ENCODE data around the gene ZMIZ1.

The ZMIZ1 gene

DNA sequence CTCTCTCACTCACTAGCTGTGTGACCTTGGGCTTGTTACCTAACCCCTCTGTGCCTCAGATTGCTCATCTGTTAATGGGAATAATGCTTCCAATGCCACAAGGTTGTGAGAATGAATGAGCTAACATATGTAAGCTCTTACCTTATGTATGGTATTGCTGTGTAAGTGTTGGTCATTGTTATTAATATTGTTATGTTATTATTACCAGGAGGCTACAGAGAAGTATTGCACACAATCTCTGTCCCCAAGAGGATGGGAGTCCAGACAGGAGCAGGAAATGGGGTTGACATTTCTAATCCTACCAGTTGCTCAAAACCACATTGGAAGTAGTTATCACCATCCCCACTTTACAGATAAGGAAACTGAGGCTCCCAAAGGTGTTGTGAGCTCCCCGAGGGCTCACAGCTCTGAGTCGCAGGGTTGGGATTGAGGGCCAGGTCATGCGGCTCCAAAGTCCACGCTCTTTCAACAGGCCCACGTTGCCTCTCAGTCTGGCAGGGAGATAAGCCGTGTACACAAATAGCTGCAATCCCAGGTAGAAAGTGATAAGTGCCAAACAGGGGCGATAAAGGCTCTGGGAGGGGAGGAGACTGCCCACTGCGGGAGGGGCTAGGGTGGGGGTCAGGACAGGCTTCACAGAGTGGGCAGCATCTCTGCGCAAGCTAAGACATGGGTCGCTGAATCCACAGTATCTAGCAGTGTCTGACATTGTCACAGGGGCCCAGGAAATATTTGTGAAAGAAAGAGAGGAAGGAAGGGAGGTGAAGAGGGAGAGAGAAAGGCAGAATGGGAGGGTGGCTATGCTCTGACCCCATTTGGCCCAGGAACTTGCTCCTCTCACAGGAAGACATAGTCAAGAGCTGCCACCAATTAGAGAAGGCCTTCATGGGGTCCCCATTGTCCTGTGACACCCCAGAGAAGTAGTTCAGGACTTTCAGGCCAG lies 9.6 kb upstream of the ZMIZ1 start:
- Histone ChIP-seq H2AFZ (ENCODE audit: low read depth, low read length) (no peak overlapping the region), H3K27me3 (ENCODE audit: insufficient read depth, low read length) (no peaks in the 10 kb centered on the region), H3K9me3 (ENCODE audit: low read length) (no peaks in the 10 kb centered on the region), H3K4me1 (ENCODE audit: insufficient read depth, low read length) (peaks cover 16% of the 10 kb centered on the region), H3K4me3 (ENCODE audit: low read length) (no peak overlapping the region), H3K36me3 (ENCODE audit: insufficient read depth, low read length) (no peaks in the 10 kb centered on the region)

DNA sequence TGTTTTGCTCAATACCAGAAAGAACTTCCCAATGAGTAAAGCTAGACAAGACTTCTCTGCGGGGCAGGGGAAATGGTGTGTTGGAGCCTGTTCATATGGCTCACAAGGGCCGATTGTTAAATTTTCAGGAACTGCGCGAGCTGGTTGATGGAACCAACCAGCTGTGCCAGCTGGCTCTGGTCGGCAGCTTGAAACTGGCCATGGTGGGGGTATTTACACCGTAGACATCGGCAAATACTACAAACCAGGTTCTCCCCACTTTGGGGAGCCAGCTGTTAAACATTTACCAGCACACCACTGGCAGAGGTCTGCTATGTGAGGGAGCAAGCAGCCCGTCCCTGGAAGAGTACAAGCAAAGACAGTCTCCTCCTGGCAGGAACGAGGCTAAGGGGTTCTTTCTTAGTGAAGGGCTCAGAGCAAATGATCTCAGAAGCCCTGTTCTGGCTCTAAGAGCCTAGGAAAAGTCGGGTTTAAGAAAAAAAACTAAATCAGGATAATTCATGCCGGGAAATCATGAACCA lies 8.8 kb upstream of the ZMIZ1 start:
- Histone ChIP-seq H2AFZ (ENCODE audit: low read depth, low read length) (no peak overlapping the region), H3K4me3 (ENCODE audit: low read length) (no peak overlapping the region), H3K4me1 (ENCODE audit: insufficient read depth, low read length) (peaks cover 16% of the 10 kb centered on the region), H3K36me3 (ENCODE audit: insufficient read depth, low read length) (no peaks in the 10 kb centered on the region), H3K27me3 (ENCODE audit: insufficient read depth, low read length) (no peaks in the 10 kb centered on the region), H3K9me3 (ENCODE audit: low read length) (no peaks in the 10 kb centered on the region)

DNA sequence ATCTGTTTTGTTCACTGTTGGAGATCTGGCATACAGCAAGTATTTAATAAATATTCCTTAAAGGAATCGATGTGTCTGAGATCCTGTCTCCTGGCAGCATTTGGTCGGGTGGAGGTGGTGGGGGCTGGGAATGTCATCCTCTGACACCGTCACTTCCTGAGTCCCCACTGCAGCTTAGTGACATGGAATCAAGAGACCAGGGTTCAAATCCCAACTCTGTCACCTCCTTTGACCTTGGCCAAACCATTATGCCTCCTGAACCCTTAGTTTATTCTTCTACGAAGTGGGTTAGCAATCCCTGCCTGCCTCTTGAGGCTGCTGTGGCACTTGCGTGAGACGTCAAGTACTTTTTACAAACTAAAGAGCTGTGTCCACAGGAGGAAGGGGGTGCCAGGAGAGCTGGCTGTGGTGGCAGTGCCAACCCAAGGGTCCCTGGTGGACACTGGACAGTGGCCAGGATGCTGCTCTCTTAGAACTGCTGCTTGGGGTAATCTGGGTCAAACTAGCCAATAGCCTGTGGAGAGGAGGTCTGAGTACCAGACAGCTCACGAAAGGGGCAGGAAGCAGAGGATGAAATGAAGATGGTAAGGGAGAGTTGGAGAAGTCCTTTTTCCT lies 8.0 kb upstream of the ZMIZ1 start:
- no peak overlapping the region for H2AFZ ChIP-seq (ENCODE audit: low read depth, low read length)
- no peaks in the 10 kb centered on the region for H3K27me3 ChIP-seq (ENCODE audit: insufficient read depth, low read length)
- H3K4me1 ChIP-seq (ENCODE audit: insufficient read depth, low read length): peaks cover 16% of the 10 kb centered on the region
- H3K9me3 ChIP-seq (ENCODE audit: low read length): no peaks in the 10 kb centered on the region
- no peak overlapping the region for H3K4me3 ChIP-seq (ENCODE audit: low read length)
- no peaks in the 10 kb centered on the region for H3K36me3 ChIP-seq (ENCODE audit: insufficient read depth, low read length)

GRCh38 chr10:79061441-79062315 lies 7.1 kb upstream of the ZMIZ1 start:
- Histone ChIP-seq H3K27me3 (ENCODE audit: insufficient read depth, low read length) (no peaks in the 10 kb centered on the region), H3K9me3 (ENCODE audit: low read length) (no peaks in the 10 kb centered on the region), H3K4me3 (ENCODE audit: low read length) (no peak overlapping the region), H2AFZ (ENCODE audit: low read depth, low read length) (no peak overlapping the region), H3K4me1 (ENCODE audit: insufficient read depth, low read length) (peaks cover 12% of the 10 kb centered on the region), H3K36me3 (ENCODE audit: insufficient read depth, low read length) (no peaks in the 10 kb centered on the region)

DNA sequence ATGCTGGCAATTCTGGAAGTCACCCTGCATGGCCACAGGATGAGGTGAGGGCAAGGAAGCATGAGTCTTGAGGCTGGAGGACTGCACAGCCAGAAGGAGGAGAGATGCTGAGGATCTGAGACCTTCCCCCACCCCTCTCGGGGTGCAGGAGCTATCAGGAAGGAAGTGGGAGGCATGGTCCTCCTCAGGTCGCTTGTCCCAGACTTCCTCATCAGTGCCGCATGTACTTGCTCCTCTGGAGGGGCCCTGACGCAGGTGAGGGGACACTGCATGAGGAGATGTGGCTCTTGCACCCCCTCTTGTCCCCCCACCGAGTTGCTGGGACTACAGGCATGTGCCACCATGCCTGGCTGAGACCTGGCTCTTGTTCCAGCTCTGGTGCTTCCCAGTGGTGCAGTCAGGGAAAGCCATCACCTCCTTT lies 5.7 kb upstream of the ZMIZ1 start:
- Histone ChIP-seq H2AFZ (ENCODE audit: low read depth, low read length) (no peak overlapping the region), H3K36me3 (ENCODE audit: insufficient read depth, low read length) (no peaks in the 10 kb centered on the region), H3K9me3 (ENCODE audit: low read length) (no peaks in the 10 kb centered on the region), H3K4me3 (ENCODE audit: low read length) (no peak overlapping the region), H3K4me1 (ENCODE audit: insufficient read depth, low read length) (peaks cover 15% of the 10 kb centered on the region), H3K27me3 (ENCODE audit: insufficient read depth, low read length) (no peaks in the 10 kb centered on the region)

GRCh38 chr10:79063661-79064492 lies 4.9 kb upstream of the ZMIZ1 start:
- Histone ChIP-seq H2AFZ (ENCODE audit: low read depth, low read length) (no peak overlapping the region), H3K27me3 (ENCODE audit: insufficient read depth, low read length) (no peaks in the 10 kb centered on the region), H3K4me3 (ENCODE audit: low read length) (no peak overlapping the region), H3K36me3 (ENCODE audit: insufficient read depth, low read length) (no peaks in the 10 kb centered on the region), H3K4me1 (ENCODE audit: insufficient read depth, low read length) (peaks cover 18% of the 10 kb centered on the region), H3K9me3 (ENCODE audit: low read length) (no peaks in the 10 kb centered on the region)

DNA sequence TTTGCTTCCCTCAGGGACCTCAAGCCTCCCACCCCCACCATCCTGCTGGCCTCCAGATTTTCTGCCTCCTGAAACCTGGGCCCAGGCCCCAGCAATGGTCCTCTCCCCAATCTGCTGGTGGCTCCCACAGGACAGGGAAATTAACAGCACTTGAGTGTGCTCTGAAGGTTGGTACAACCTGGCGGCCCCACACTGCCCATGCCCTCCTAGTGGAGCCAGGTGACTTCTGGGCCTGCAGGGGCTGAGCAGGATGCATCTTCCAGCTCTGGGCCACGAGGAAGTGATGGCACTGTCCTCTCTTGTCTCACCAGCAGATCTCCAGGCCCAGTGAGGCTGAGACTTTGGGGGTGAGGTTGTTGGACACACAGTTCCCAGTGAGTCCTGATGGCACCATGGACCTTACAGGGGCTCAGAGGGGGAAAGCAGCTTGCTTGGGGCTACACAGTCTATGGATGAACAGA lies 3.6 kb upstream of the ZMIZ1 start:
- Histone ChIP-seq H3K4me1 (ENCODE audit: insufficient read depth, low read length) (peaks cover 18% of the 10 kb centered on the region), H3K4me3 (ENCODE audit: low read length) (no peak overlapping the region), H2AFZ (ENCODE audit: low read depth, low read length) (no peak overlapping the region), H3K9me3 (ENCODE audit: low read length) (no peaks in the 10 kb centered on the region), H3K27me3 (ENCODE audit: insufficient read depth, low read length) (no peaks in the 10 kb centered on the region), H3K36me3 (ENCODE audit: insufficient read depth, low read length) (no peaks in the 10 kb centered on the region)

DNA sequence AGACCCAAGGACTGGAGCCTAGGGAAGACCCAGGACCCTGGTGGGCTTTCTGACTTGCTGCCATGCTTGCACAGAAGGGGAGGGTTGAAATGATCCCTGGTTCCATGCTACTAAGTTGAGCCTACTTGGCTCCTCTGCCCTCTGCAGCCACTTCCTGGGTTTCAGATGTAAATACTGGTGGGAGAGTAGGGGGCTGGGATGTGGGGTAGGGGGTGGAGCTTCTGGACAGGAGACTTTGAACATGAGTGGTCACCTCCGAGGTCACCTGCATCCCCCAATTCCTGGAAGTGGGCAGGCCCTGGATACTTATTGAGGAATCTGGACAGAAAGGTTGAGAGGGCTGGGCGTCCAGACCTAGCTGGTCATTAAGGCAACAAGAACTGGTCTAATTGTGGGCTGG lies 2.9 kb upstream of the ZMIZ1 start:
- no peaks in the 10 kb centered on the region for H3K36me3 ChIP-seq (ENCODE audit: insufficient read depth, low read length)
- H3K27me3 ChIP-seq (ENCODE audit: insufficient read depth, low read length): no peaks in the 10 kb centered on the region
- no peak overlapping the region for H3K4me3 ChIP-seq (ENCODE audit: low read length)
- no peak overlapping the region for H2AFZ ChIP-seq (ENCODE audit: low read depth, low read length)
- peaks cover 18% of the 10 kb centered on the region for H3K4me1 ChIP-seq (ENCODE audit: insufficient read depth, low read length)
- H3K9me3 ChIP-seq (ENCODE audit: low read length): no peaks in the 10 kb centered on the region

- Histone ChIP-seq H2AFZ (ENCODE audit: low read depth, low read length) (no peak overlapping the region), H3K4me3 (ENCODE audit: low read length) (peak overlapping the region; percentile 44), H3K4me1 (ENCODE audit: insufficient read depth, low read length) (peaks cover 16% of the 10 kb centered on the region), H3K9me3 (ENCODE audit: low read length) (no peaks in the 10 kb centered on the region), H3K36me3 (ENCODE audit: insufficient read depth, low read length) (no peaks in the 10 kb centered on the region), H3K27me3 (ENCODE audit: insufficient read depth, low read length) (no peaks in the 10 kb centered on the region)
These were observed 2.1 kb upstream of the ZMIZ1 start for GRCh38 chr10:79066411-79067240.

GRCh38 chr10:79067241-79068202 lies 1.2 kb upstream of the ZMIZ1 start:
- H3K9me3 ChIP-seq (ENCODE audit: low read length): no peaks in the 10 kb centered on the region
- H3K4me3 ChIP-seq (ENCODE audit: low read length): peak overlapping the region; percentile 97
- peaks cover 20% of the 10 kb centered on the region for H3K4me1 ChIP-seq (ENCODE audit: insufficient read depth, low read length)
- H3K36me3 ChIP-seq (ENCODE audit: insufficient read depth, low read length): no peaks in the 10 kb centered on the region
- H3K27me3 ChIP-seq (ENCODE audit: insufficient read depth, low read length): no peaks in the 10 kb centered on the region
- peak overlapping the region; percentile 62 for H2AFZ ChIP-seq (ENCODE audit: low read depth, low read length)

GRCh38 chr10:79068203-79068561 lies 584 bp upstream of the ZMIZ1 start:
- Histone ChIP-seq H2AFZ (ENCODE audit: low read depth, low read length) (no peak overlapping the region), H3K27me3 (ENCODE audit: insufficient read depth, low read length) (no peaks in the 10 kb centered on the region), H3K36me3 (ENCODE audit: insufficient read depth, low read length) (no peaks in the 10 kb centered on the region), H3K4me1 (ENCODE audit: insufficient read depth, low read length) (peaks cover 26% of the 10 kb centered on the region), H3K9me3 (ENCODE audit: low read length) (no peaks in the 10 kb centered on the region), H3K4me3 (ENCODE audit: low read length) (peak overlapping the region; percentile 97)
